ENCODE results near the gene BUB1B. TPM values are rescaled to one million over a fixed set of nuclear protein-coding genes. Genes with fewer than 3 reads are reported as not detected.

Gene BUB1B
- total RNA-seq, 1 experiment from 2014 or later: 83.2 TPM

GRCh38 chr15:40250304-40250656, 89.4 kb downstream of the BUB1B start:
- H3K56ac ChIP-seq (ENCODE audit: insufficient read length, low read depth, low read length): no peak overlapping the region
- no peak overlapping the region for H2BK120ac ChIP-seq (ENCODE audit: low read depth, low read length, poor library complexity, severe bottlenecking)
- H3K27me3 Mint-ChIP-seq (ENCODE audit: low read depth): peaks cover 48% of the 10 kb centered on the region

More at GRCh38 chr15:40250304-40250656, 89.4 kb downstream of the BUB1B start:
- Histone ChIP-seq H3K79me2 (ENCODE audit: insufficient read depth, low read length) (no peaks in the 10 kb centered on the region), H2BK20ac (ENCODE audit: low read depth, low read length, poor library complexity, severe bottlenecking) (no peak overlapping the region), H3K4me1 (ENCODE audit: insufficient read depth, low read length) (no peaks in the 10 kb centered on the region), H3K4ac (ENCODE audit: low read depth, low read length) (no peak overlapping the region), H2AK5ac (ENCODE audit: insufficient read length, low read length) (no peak overlapping the region), H4K20me1 (ENCODE audit: control insufficient read depth, insufficient read depth, insufficient read length) (no peaks in the 10 kb centered on the region), H2BK15ac (ENCODE audit: low read depth, low read length) (no peak overlapping the region), H3K14ac (ENCODE audit: insufficient read depth, low read length) (no peak overlapping the region), H3K9ac (ENCODE audit: extremely low read depth, insufficient read length, low read length) (no peak overlapping the region), H2BK5ac (ENCODE audit: insufficient read length, low read length) (no peak overlapping the region), H3K27ac (ENCODE audit: insufficient read length, low read depth, low read length) (no peak overlapping the region), H3K9me3 (ENCODE audit: control insufficient read depth, low read depth, low read length) (no peaks in the 10 kb centered on the region), H3K18ac (ENCODE audit: insufficient read length, low read depth, low read length) (no peak overlapping the region), H3K27me3 (ENCODE audit: insufficient read depth, low read length) (peaks cover 16% of the 10 kb centered on the region; the same call in 1 of the 2 replicates), H2BK12ac (ENCODE audit: insufficient read length, low read depth, low read length) (no peak overlapping the region), H3K23me2 (ENCODE audit: insufficient read length, low read depth, low read length, poor library complexity, severe bottlenecking) (peaks cover 9% of the 10 kb centered on the region), H3K23ac (ENCODE audit: insufficient read length, low read depth, low read length) (no peak overlapping the region), H3K79me1 (ENCODE audit: insufficient read depth, low read depth, low read length, poor library complexity, severe bottlenecking) (no peaks in the 10 kb centered on the region), H2AFZ (ENCODE audit: low read length) (no peak overlapping the region), H4K91ac (ENCODE audit: insufficient read length, low read depth, low read length) (no peak overlapping the region), H4K5ac (ENCODE audit: insufficient read length, low read depth, low read length) (no peak overlapping the region), H3K4me2 (ENCODE audit: insufficient read depth, insufficient read length, low read length) (no peak overlapping the region), H4K8ac (replicated peaks; ENCODE audit: insufficient read length, low read depth, low read length) (no peak overlapping the region), H3T11ph (ENCODE audit: low read length) (no peak overlapping the region)
- Mint-ChIP-seq H3K36me3 (ENCODE audit: insufficient read depth in 1 of 3, low read depth in 3 of 3) (peaks cover 0 to 3% (median 0%) of the 10 kb centered on the region in 3 experiments; a peak in 1 of 7 replicates), H3K4me1 (peaks cover 19 to 27% of the 10 kb centered on the region in 2 experiments), H3K4me3 (no peak overlapping the region), H3K27ac (no peak overlapping the region), H3K9me3 (no peaks in the 10 kb centered on the region; a peak in 1 of 5 replicates)
- DNase-seq: no peak
- WGBS (ENCODE audit: extremely low coverage, insufficient read length, low lambda C conversion rate): no CpG with 5 or more reads among the region's 8 CpGs
- no peak for TF ChIP-seq CTCF (conservative IDR thresholded peaks at IDR 0.05)

All from H9 (cell line).